ENCODE measurements around the gene FOXQ1.
"Not testable (repeated sequence)": the region's sequence is repeated elsewhere in the genome, so short reads cannot be mapped to it uniquely, and the experiment has no call there.

The FOXQ1 gene

GRCh38 chr6:1316489-1316971 is 4.6 kb downstream of the FOXQ1 start:
- no peak for TF ChIP-seq CTCF (IDR thresholded peaks at IDR 0.05)
- H3K27me3 ChIP-seq (ENCODE audit: control insufficient read depth, insufficient read depth, low read length) = peaks cover 10% of the 10 kb centered on the region
- H2AFZ ChIP-seq = peak overlapping the region; percentile 72
- H3K9ac ChIP-seq = no peak overlapping the region
- H3K79me2 ChIP-seq = no peaks in the 10 kb centered on the region
- H3K4me3 ChIP-seq (ENCODE audit: low read depth, low read length) = peak overlapping the region; percentile 33
- H3K27ac ChIP-seq = no peak overlapping the region
- H3K4me1 ChIP-seq = no peaks in the 10 kb centered on the region
- H3K4me2 ChIP-seq (ENCODE audit: low read length) = peak overlapping the region; percentile 83
- no peaks in the 10 kb centered on the region for H3K9me3 ChIP-seq (ENCODE audit: control insufficient read depth, low read length)
- no peaks in the 10 kb centered on the region for H3K36me3 ChIP-seq (ENCODE audit: control insufficient read depth, insufficient read depth, low read length)

- Histone ChIP-seq H2AFZ (no peak overlapping the region), H3K9ac (no peak overlapping the region), H3K4me1 (no peaks in the 10 kb centered on the region), H3K4me3 (ENCODE audit: low read depth, low read length) (no peak overlapping the region), H3K27me3 (ENCODE audit: control insufficient read depth, insufficient read depth, low read length) (peaks cover 10% of the 10 kb centered on the region), H3K79me2 (no peaks in the 10 kb centered on the region), H3K9me3 (ENCODE audit: control insufficient read depth, low read length) (no peaks in the 10 kb centered on the region), H3K36me3 (ENCODE audit: control insufficient read depth, insufficient read depth, low read length) (no peaks in the 10 kb centered on the region), H3K4me2 (ENCODE audit: low read length) (no peak overlapping the region), H3K27ac (no peak overlapping the region)
- no peak for TF ChIP-seq CTCF (IDR thresholded peaks at IDR 0.05)
Measured at GRCh38 chr6:1317302-1317815, 5.5 kb downstream of the FOXQ1 start.

- H3K36me3 ChIP-seq (ENCODE audit: control insufficient read depth, insufficient read depth, low read length) = no peaks in the 10 kb centered on the region
- no peak overlapping the region for H3K27ac ChIP-seq
- no peak for TF ChIP-seq CTCF (IDR thresholded peaks at IDR 0.05)
- H3K4me2 ChIP-seq (ENCODE audit: low read length) = no peak overlapping the region
- no peak overlapping the region for H3K9ac ChIP-seq
- H3K79me2 ChIP-seq = no peaks in the 10 kb centered on the region
- peaks cover 10% of the 10 kb centered on the region for H3K27me3 ChIP-seq (ENCODE audit: control insufficient read depth, insufficient read depth, low read length)
- no peaks in the 10 kb centered on the region for H3K4me1 ChIP-seq
- H3K4me3 ChIP-seq (ENCODE audit: low read depth, low read length) = no peak overlapping the region
- H2AFZ ChIP-seq = no peak overlapping the region
- H3K9me3 ChIP-seq (ENCODE audit: control insufficient read depth, low read length) = no peaks in the 10 kb centered on the region
Measured at GRCh38 chr6:1318036-1318435, 6.1 kb downstream of the FOXQ1 start.

GRCh38 chr6:1318584-1318983 is 6.7 kb downstream of the FOXQ1 start:
- H3K27ac ChIP-seq; H3K4me1 ChIP-seq; H2AFZ ChIP-seq; H3K9me3 ChIP-seq (ENCODE audit: control insufficient read depth, low read length); H3K4me2 ChIP-seq (ENCODE audit: low read length); H3K4me3 ChIP-seq (ENCODE audit: low read depth, low read length); H3K36me3 ChIP-seq (ENCODE audit: control insufficient read depth, insufficient read depth, low read length); H3K9ac ChIP-seq; H3K79me2 ChIP-seq: not testable (repeated sequence)
- peaks cover 10% of the 10 kb centered on the region for H3K27me3 ChIP-seq (ENCODE audit: control insufficient read depth, insufficient read depth, low read length)

- Histone ChIP-seq H3K9me3 (ENCODE audit: control insufficient read depth, low read length) (no peaks in the 10 kb centered on the region), H3K9ac (no peak overlapping the region), H2AFZ (no peak overlapping the region), H3K4me1 (no peaks in the 10 kb centered on the region), H3K27ac (no peak overlapping the region), H3K4me3 (ENCODE audit: low read depth, low read length) (no peak overlapping the region), H3K36me3 (ENCODE audit: control insufficient read depth, insufficient read depth, low read length) (no peaks in the 10 kb centered on the region), H3K27me3 (ENCODE audit: control insufficient read depth, insufficient read depth, low read length) (no peaks in the 10 kb centered on the region), H3K4me2 (ENCODE audit: low read length) (no peak overlapping the region), H3K79me2 (no peaks in the 10 kb centered on the region)
- no peak for TF ChIP-seq CTCF (IDR thresholded peaks at IDR 0.05)
Measured at GRCh38 chr6:1321738-1322137, 9.8 kb downstream of the FOXQ1 start.

Data from parathyroid adenoma (tissue), 2 donors.